Testis (tissue), 2 donors: ENCODE results near the gene JADE2.

Experiments
- POLR2A ChIP-seq: fragments of 450-650 bp; IDR thresholded peaks from one replicate; pipeline ENCODE4 v1.6.1; 2017; ENCODE audit warnings: antibody characterized with exemption, mild to moderate bottlenecking, moderate library complexity
- TF ChIP-seq, protein P1 (sequence below), 3 experiments: fragments of 450-650 bp in 2 of 3; fragments of 200-600 bp in 1 of 3; sonication (generic) in 1 of 3; IDR thresholded peaks; one replicate each; pipeline ENCODE4 v1.5.1; 2016 to 2019; ENCODE audit warnings: antibody characterized with exemption in 3 of 3, mild to moderate bottlenecking in 2 of 3, moderate library complexity in 1 of 3

DNA sequence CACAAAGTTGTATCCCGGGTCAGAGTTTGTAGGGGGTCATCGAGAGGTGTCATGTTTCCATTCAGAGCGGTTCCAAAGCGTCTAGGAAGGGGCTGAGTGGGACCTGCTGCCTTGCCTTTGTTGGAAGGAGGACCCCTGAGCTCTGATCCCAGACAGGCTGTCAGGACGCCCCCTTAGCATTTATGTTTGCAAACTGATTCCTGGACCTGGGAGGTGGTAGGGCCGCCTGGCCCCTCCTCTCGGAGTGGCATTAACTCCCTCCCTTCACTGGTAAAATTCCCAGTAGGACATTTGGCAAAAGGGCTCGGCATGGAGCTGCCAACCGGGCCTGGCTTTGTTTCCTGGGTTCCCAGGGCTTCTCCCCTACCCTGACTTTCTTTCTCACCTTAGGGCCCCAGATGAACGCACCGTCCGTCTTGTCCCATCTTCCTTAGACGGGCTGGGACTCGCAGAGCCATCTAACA, 2.5 kb downstream of the JADE2 start:
- TF ChIP-seq POLR2A, result no peak
- TF ChIP-seq, protein P1, sequence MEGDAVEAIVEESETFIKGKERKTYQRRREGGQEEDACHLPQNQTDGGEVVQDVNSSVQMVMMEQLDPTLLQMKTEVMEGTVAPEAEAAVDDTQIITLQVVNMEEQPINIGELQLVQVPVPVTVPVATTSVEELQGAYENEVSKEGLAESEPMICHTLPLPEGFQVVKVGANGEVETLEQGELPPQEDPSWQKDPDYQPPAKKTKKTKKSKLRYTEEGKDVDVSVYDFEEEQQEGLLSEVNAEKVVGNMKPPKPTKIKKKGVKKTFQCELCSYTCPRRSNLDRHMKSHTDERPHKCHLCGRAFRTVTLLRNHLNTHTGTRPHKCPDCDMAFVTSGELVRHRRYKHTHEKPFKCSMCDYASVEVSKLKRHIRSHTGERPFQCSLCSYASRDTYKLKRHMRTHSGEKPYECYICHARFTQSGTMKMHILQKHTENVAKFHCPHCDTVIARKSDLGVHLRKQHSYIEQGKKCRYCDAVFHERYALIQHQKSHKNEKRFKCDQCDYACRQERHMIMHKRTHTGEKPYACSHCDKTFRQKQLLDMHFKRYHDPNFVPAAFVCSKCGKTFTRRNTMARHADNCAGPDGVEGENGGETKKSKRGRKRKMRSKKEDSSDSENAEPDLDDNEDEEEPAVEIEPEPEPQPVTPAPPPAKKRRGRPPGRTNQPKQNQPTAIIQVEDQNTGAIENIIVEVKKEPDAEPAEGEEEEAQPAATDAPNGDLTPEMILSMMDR (IDR thresholded peaks at IDR 0.05), result no peak
